Measurements from ENCODE around the gene VPS25.
"Not testable (repeated sequence)": the region's sequence is repeated elsewhere in the genome, so short reads cannot be mapped to it uniquely, and the experiment has no call there.

VPS25 gene

DNA sequence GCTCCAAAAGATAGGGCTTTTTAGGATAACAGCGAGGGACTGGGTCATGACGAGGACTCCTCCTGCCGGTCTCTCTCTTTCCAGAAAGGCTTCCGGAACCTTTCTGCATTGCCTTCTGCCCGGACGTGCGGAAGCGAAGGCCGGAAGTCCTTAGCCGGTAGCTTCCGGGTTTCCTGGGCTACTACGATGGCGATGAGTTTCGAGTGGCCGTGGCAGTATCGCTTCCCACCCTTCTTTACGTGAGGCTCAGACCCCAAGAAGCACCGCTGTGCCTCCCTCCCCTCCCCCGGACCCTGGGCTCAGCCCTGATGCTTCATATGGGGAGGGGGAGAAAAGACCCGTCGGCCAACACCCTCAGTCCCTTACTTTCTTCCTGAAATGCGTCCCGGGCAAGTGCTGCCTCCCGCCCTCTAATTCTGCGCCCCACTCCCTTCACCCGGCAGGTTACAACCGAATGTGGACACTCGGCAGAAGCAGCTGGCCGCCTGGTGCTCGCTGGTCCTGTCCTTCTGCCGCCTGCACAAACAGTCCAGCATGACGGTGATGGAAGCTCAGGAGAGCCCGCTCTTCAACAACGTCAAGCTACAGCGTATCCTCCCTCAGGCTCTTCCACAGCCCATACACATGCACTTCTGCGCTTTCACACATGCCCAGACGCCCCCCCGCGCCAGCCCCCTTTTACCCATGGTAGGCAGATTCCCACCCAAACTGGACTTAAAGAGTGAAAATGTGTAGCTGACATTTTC is at the start of gene VPS25:
TSS of gene VPS25 (plus strand) at position 160 of the 746 bp plus-strand sequence. CDS start at position 187, 27 bp downstream.
- H3K4me3 ChIP-seq: peak within 1 kb of the TSS; percentile 72
- peak within 1 kb of the TSS; percentile 67 for H3K4me2 ChIP-seq
- H3K36me3 ChIP-seq: peaks cover 23% of the 10 kb centered on the region
- 0 out of 2 replicates have a peak, but pooled peaks cover 4% of the 10 kb centered on the region for H4K20me1 ChIP-seq
- H3K9ac ChIP-seq: peak within 1 kb of the TSS; percentile 77
- no peaks in the 10 kb centered on the region for H3K9me3 ChIP-seq
- peaks cover 27% of the 10 kb centered on the region for H3K4me1 ChIP-seq
- H3K27me3 ChIP-seq: peaks cover 23% of the 10 kb centered on the region
- no peak for TF ChIP-seq Cebpa-rat (IDR thresholded peaks at IDR 0.05)
- peak within 1 kb of the TSS; percentile 66 for H3K27ac ChIP-seq

DNA sequence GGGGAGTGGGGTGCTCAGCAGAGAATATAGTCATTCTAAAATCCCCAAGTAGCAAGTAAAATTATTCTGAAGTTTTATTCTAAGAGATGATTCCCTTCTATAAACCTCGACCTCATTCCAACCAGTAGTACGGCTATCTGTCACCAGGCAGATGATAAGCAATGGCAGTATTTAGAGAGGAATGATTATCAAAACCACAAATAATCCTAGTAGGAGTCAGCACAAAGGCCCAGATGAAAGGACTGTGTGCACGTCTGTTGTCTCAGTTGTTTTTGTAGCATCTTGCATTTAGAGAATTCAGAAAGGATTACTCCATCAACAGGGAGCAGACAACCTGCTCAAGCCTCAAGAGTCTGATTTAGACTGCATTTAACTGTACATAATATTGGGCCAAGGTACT is 49.6 kb upstream of the VPS25 start:
- H3K27me3 ChIP-seq: no peaks in the 10 kb centered on the region
- no peak for TF ChIP-seq Cebpa-rat (IDR thresholded peaks at IDR 0.05)
- no peaks in the 10 kb centered on the region for H4K20me1 ChIP-seq
- H3K9ac ChIP-seq: no peak overlapping the region
- no peaks in the 10 kb centered on the region for H3K9me3 ChIP-seq
- no peaks in the 10 kb centered on the region for H3K4me1 ChIP-seq
- no peak overlapping the region for H3K4me3 ChIP-seq
- H3K36me3 ChIP-seq: peaks cover 99% of the 10 kb centered on the region
- no peak overlapping the region for H3K27ac ChIP-seq
- no peak overlapping the region for H3K4me2 ChIP-seq

DNA sequence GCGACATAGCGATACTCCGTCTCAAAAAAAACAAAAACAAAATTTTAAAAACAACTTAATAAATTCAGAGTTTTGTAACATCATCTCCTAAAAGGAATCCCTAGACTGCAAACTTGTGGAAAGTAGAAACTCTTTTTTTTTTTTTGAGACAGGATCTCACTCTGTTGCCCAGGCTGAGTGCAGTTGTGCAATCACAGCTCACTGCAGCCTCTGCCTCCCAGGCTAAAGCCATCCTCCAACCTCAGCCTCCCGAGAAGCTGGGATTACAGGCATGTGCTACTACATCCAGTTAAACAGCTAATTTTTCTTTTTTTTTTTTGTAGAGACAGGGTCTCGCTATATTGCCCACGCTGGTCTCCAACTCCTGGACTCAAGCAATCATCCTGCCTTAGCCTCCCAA is 48.1 kb upstream of the VPS25 start:
- Histone ChIP-seq H3K4me3 (no peak overlapping the region), H3K27me3 (no peaks in the 10 kb centered on the region), H3K9me3 (no peaks in the 10 kb centered on the region), H3K4me2 (no peak overlapping the region), H3K36me3 (peaks cover 99% of the 10 kb centered on the region), H3K9ac (no peak overlapping the region), H4K20me1 (no peaks in the 10 kb centered on the region), H3K27ac (no peak overlapping the region), H3K4me1 (no peaks in the 10 kb centered on the region)
- TF ChIP-seq Cebpa-rat (IDR thresholded peaks at IDR 0.05): no peak

DNA sequence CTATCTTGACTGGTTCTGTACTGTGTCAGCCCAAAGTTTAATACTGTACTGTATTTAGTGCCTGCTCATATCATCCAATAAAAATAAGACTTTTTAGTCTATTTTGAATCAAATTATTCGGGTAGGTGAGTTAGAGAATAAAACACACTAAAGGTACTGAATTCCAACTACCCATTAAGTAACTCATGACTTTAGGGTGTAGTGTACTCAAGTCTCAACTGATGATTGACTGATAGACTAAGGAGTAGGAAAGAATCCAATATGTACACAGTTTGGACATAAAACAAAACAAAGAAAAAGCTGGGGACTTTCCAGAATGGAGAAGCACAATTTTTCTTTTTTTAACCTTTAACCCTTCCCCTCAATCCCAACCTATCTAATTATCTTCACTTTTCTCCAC is 32.5 kb upstream of the VPS25 start:
- Histone ChIP-seq H3K4me2 (no peak overlapping the region), H3K9me3 (no peaks in the 10 kb centered on the region), H3K27ac (no peak overlapping the region), H3K36me3 (peaks cover 9% of the 10 kb centered on the region; the same call in 1 of the 2 replicates), H3K27me3 (no peaks in the 10 kb centered on the region), H3K9ac (no peak overlapping the region), H3K4me1 (peaks cover 40% of the 10 kb centered on the region), H4K20me1 (peaks cover 23% of the 10 kb centered on the region), H3K4me3 (no peak overlapping the region)
- no peak for TF ChIP-seq Cebpa-rat (IDR thresholded peaks at IDR 0.05)

DNA sequence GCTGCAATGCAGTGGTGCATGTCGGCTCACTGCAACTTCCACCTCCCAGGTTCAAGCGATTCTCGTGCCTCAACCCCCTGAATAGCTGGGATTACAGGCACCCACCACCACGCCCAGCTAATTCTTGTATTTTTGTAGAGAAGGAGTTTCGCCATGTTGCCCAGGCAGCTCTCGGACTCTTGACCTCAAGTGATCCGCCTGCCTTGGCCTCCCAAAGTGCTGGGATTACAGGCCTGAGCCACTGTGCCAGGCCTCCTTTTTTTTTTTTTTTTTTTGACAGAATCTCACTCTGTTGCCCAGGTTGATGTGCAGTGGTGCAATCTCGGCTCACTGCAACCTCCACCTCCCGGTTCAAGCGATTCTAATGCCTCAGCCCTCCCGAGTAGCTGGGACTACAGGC is 30.3 kb upstream of the VPS25 start:
- H3K36me3 ChIP-seq, H3K9me3 ChIP-seq, H3K4me3 ChIP-seq, H3K27ac ChIP-seq, H4K20me1 ChIP-seq, H3K27me3 ChIP-seq: not testable (repeated sequence)
- peak overlapping the region; percentile 91 for H3K4me2 ChIP-seq
- H3K9ac ChIP-seq: peak overlapping the region; percentile 81; the same call in 1 of the 2 replicates
- H3K4me1 ChIP-seq: peaks cover 22% of the 10 kb centered on the region

DNA sequence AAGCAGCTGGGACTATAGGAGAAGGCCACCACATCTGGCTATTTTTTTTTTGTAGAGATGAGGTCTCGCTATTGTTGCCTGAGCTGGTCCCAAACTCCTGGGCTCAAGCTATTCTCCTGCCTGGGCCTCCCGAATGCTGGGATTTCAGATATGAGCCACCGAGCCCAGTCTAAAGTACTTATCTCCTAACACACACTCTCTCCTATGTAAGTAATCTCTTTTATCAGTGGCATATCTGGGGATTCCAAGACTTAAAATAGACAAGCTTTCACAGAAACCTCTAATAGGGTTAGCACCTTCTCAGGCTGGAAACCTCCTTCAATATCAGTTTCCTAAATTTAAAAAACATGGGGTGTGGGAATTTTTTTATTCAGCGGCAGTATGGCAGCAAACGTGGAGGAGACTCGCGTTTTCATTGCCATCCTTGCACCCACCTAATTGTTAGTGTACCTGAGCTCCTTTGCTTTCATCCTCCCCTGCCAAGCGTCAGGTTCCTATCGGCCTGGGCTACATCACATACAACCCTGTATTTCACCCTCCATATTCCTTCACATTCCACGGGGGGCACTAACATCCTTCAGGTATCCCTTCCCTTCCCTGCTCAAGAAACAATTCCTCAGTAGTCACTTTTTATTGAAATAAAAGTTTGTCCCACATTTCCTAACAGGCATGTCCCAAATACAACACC is 29.5 kb upstream of the VPS25 start:
- Histone ChIP-seq H3K4me2 (peak overlapping the region; percentile 91), H3K36me3 (peaks cover 3% of the 10 kb centered on the region; the same call in 1 of the 2 replicates), H3K9ac (peak overlapping the region; percentile 81), H3K27ac (peak overlapping the region; percentile 69), H3K9me3 (no peaks in the 10 kb centered on the region), H3K4me3 (peak overlapping the region; percentile 75), H3K4me1 (peaks cover 22% of the 10 kb centered on the region), H4K20me1 (no peaks in the 10 kb centered on the region; the same call in 1 of the 2 replicates), H3K27me3 (no peaks in the 10 kb centered on the region)
- no peak for TF ChIP-seq Cebpa-rat (IDR thresholded peaks at IDR 0.05)

DNA sequence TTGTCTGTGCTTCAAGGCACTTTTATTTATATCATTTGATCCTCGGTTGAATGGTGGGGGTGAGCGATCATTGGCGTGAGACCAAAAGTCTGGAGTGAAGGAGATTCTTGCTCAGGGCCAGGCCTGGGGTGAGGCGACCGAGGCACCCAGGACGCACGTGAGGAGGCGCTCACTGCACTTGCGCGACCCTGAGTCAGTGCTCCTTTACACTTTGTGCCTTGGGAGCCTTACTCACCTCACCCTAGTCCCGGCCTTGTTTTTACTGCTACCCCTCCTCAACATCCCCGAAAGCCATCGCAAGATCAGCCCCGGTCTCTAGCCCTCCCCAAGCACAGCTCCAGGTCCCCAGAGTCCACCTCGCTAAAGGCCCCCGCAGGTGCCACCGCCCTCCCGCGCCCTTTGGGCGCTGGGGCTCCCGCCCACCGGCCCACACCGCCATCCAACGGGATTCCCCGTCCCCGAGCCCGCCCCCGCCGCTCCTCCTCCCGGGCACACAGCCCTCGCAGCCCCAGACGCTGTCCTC is 28.9 kb upstream of the VPS25 start:
- no peak for TF ChIP-seq Cebpa-rat (IDR thresholded peaks at IDR 0.05)

DNA sequence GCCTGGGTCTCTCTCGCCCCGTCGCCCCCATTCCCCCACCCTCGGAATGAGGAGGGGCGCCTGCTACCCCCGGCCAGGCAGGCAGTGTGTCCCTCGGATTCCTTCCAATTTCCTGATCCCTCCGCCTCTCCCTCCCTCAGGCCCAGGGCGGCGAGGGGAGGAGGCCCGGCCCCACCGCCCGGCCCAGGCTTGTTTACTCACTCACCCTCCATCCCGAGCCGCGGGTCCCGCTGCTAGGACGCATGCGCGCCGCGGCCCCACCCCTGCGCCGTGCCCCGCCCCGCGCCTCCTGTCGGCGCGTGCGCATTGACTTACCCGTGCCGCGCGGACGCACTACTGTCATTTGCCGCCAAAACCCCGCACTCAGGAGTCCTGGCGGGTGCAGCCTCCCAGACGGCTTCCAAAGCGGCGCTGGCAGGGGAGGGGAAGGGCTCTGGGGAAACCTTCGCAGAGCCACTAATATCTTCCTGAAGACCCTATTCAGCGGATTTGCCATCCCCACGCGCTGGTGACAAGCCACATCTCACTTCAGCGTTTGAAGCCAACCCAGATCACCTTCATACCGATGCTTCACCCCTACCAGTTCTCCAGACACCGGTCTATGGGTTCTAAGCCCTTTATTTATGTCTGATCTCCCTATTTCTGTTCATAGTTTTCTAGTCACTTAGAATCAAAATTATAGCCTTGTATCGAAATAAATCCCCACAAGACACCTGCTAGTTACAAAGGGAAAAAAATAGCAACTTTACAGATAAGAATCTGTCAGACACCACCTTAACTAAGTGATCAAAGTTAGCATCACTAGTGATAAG is 28.2 kb upstream of the VPS25 start, which contains the start of gene EZH1:
TSS of gene EZH1 (minus strand) at position 235 of the 812 bp plus-strand sequence. CDS start 16,099 bp downstream, outside the sequence.
- no peak for TF ChIP-seq Cebpa-rat (IDR thresholded peaks at IDR 0.05)
- Histone ChIP-seq H3K4me1 (peaks cover 24% of the 10 kb centered on the region), H3K9ac (peak within 1 kb of the TSS; percentile 81), H3K4me2 (peak within 1 kb of the TSS; percentile 91), H3K27me3 (no peaks in the 10 kb centered on the region), H4K20me1 (no peaks in the 10 kb centered on the region; the same call in 1 of the 2 replicates), H3K4me3 (peak within 1 kb of the TSS; percentile 75), H3K27ac (peak within 1 kb of the TSS; percentile 69), H3K36me3 (peaks cover 3% of the 10 kb centered on the region; the same call in 1 of the 2 replicates), H3K9me3 (no peaks in the 10 kb centered on the region)

More for the DNA sequence above, 28.9 kb upstream of the VPS25 start:
- Histone ChIP-seq H4K20me1 (no peaks in the 10 kb centered on the region; the same call in 1 of the 2 replicates), H3K4me2 (peak overlapping the region; percentile 91), H3K36me3 (peaks cover 3% of the 10 kb centered on the region; the same call in 1 of the 2 replicates), H3K4me1 (peaks cover 22% of the 10 kb centered on the region), H3K27me3 (no peaks in the 10 kb centered on the region), H3K9ac (peak overlapping the region; percentile 81), H3K9me3 (no peaks in the 10 kb centered on the region), H3K4me3 (peak overlapping the region; percentile 75), H3K27ac (peak overlapping the region; percentile 69)

DNA sequence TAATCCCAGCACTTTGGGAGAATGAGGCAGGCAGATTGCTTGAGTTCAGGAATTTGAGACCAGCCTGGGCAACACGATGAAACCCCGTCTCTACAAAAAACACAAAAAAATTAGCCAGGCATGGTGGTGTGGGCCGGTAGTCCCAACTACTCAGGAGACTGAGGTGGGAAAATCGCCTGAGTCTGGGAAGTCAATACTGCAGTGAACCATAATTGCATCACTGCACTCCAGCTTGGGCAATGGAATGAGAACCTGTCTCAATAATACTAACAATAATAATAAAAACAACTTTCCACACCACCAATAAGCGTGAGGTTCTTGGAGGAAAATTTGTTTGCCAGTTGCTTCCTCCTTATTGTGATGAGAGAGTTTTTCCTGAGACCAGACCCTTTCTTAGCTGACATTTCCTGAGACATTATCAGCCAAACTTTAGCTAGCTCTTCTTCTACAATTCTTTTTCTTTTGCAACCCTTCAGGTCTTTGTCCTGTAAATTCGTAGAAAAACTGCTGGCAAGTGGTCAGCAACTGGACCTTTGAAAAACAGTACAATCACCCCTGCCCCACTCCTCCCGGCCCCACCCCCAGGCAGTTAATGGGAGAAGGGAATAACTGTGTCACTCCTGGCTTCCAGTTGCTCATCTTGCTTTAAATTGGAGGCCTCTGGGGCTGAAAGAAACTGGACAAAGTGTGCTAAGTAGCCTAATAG is 24.9 kb upstream of the VPS25 start:
- H3K9me3 ChIP-seq: no peaks in the 10 kb centered on the region
- no peaks in the 10 kb centered on the region; the same call in 1 of the 2 replicates for H4K20me1 ChIP-seq
- no peak overlapping the region for H3K27ac ChIP-seq
- H3K36me3 ChIP-seq: no peaks in the 10 kb centered on the region
- H3K4me3 ChIP-seq: no peak overlapping the region
- H3K4me1 ChIP-seq: peaks cover 14% of the 10 kb centered on the region
- TF ChIP-seq Cebpa-rat (IDR thresholded peaks at IDR 0.05): no peak
- no peaks in the 10 kb centered on the region for H3K27me3 ChIP-seq
- H3K9ac ChIP-seq: no peak overlapping the region
- H3K4me2 ChIP-seq: no peak overlapping the region

Data from BLaER1 (cell line).